HFFc6 (cell line): ENCODE measurements around the gene FOXI2. TPM values are rescaled to one million over a fixed set of nuclear protein-coding genes. Genes with fewer than 3 reads are reported as not detected.

Experiments used
- DNase-seq: peaks from one replicate; pipeline ENCODE4 v3.0.0-alpha.2; 2018
- H3K27ac Mint-ChIP-seq: 2 replicates; pipeline ENCODE4 v1.8.0; 2020; ENCODE audit warnings: mild to moderate bottlenecking, mixed read lengths
- H3K27me3 Mint-ChIP-seq: 2 replicates; pipeline ENCODE4 v1.8.0; 2021; ENCODE audit warnings: mild to moderate bottlenecking, moderate library complexity, mixed read lengths; ENCODE audit not compliant: insufficient read depth
- H3K36me3 Mint-ChIP-seq: 2 replicates; pipeline ENCODE4 v1.8.0; 2021; ENCODE audit warnings: low read depth, mixed read lengths
- H3K4me1 Mint-ChIP-seq: 2 replicates; pipeline ENCODE4 v1.8.0; 2020; ENCODE audit warnings: low read depth, mixed read lengths
- H3K4me3 Mint-ChIP-seq: 2 replicates; pipeline ENCODE4 v1.8.0; 2020; ENCODE audit warnings: mild to moderate bottlenecking, moderate library complexity, mixed read lengths
- H3K9me3 Mint-ChIP-seq: 2 replicates; pipeline ENCODE4 v1.8.0; 2020; ENCODE audit warnings: mild to moderate bottlenecking, mixed read lengths
- total RNA-seq, 6 experiments: library from RNA; stranded (reverse); fragmentation: NEBNext Ultra II Directional; extraction: Animal tissue kit (Norgen Biotek cat#: 25700); gene quantifications; 2 replicates in 1 of 6; 3 replicates in 5 of 6; pipeline ENCODE4 v1.2.3, GENCODE V29; 2021
- TF ChIP-seq, protein P1 (sequence below): fragments of 200-600 bp; sonication (generic); IDR thresholded peaks from 2 replicates; pipeline ENCODE4 v1.5.0; 2021; ENCODE audit warnings: antibody characterized with exemption, mild to moderate bottlenecking

The FOXI2 gene
- total RNA-seq, 6 experiments from 2014 or later: not detected

GRCh38 chr10:127781412-127781811 is 44.4 kb downstream of the FOXI2 start:
- Mint-ChIP-seq H3K9me3 (peaks cover 53% of the 10 kb centered on the region), H3K4me3 (no peak overlapping the region), H3K36me3 (peaks cover 4% of the 10 kb centered on the region; the same call in 1 of the 2 replicates), H3K27ac (no peak overlapping the region), H3K4me1 (no peaks in the 10 kb centered on the region), H3K27me3 (no peaks in the 10 kb centered on the region)
- TF ChIP-seq, protein P1, sequence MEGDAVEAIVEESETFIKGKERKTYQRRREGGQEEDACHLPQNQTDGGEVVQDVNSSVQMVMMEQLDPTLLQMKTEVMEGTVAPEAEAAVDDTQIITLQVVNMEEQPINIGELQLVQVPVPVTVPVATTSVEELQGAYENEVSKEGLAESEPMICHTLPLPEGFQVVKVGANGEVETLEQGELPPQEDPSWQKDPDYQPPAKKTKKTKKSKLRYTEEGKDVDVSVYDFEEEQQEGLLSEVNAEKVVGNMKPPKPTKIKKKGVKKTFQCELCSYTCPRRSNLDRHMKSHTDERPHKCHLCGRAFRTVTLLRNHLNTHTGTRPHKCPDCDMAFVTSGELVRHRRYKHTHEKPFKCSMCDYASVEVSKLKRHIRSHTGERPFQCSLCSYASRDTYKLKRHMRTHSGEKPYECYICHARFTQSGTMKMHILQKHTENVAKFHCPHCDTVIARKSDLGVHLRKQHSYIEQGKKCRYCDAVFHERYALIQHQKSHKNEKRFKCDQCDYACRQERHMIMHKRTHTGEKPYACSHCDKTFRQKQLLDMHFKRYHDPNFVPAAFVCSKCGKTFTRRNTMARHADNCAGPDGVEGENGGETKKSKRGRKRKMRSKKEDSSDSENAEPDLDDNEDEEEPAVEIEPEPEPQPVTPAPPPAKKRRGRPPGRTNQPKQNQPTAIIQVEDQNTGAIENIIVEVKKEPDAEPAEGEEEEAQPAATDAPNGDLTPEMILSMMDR: no peak
- no peak for DNase-seq

DNA sequence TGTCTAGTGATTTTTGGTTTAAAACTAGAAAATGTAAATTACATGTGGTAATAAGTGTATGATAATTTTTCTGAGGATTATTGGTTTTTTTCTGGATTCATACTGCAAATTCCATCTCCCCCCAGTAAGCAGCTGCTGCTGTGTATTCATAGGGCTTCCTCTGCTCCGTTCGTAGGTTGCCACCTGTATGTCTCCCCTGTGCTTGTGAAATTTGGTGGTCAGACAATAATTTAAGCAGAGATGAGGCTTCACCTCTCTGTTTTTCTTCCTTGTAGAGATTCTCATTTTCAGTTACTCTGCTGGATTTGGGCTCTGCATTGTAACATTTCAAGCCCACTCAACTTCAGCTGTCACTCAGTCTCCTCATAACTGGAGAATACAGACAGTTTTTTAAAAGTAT is 50.9 kb downstream of the FOXI2 start:
- H3K4me1 Mint-ChIP-seq: no peaks in the 10 kb centered on the region
- TF ChIP-seq, protein P1: no peak
- DNase-seq: no peak
- peaks cover 48% of the 10 kb centered on the region for H3K9me3 Mint-ChIP-seq
- H3K36me3 Mint-ChIP-seq: no peaks in the 10 kb centered on the region
- H3K27me3 Mint-ChIP-seq: no peaks in the 10 kb centered on the region
- no peak overlapping the region for H3K4me3 Mint-ChIP-seq
- H3K27ac Mint-ChIP-seq: no peak overlapping the region

GRCh38 chr10:127790066-127790624 is 53.2 kb downstream of the FOXI2 start:
- TF ChIP-seq, protein P1: no peak
- Mint-ChIP-seq H3K27me3 (no peaks in the 10 kb centered on the region), H3K9me3 (peaks cover 43% of the 10 kb centered on the region), H3K4me1 (no peaks in the 10 kb centered on the region), H3K36me3 (no peaks in the 10 kb centered on the region), H3K4me3 (no peak overlapping the region), H3K27ac (no peak overlapping the region)
- no peak for DNase-seq

Other genes with a start within 250 kb of the FOXI2 start
- not detected for gene NPS, start 187.9 kb upstream of the FOXI2 start, total RNA-seq
- gene CLRN3, start 155.8 kb downstream of the FOXI2 start, total RNA-seq: not detected
- under 1 TPM in 3 of 6 experiments, not detected in 3; 0.14 to 0.37 (median 0.15) TPM for gene PTPRE, start 169.9 kb downstream of the FOXI2 start, total RNA-seq